GM18517 (cell line): ENCODE data around the gene GTF2H4.

Source experiments
- ATAC-seq: cut with Tn5 transposase; IDR thresholded peaks from one replicate; pipeline ENCODE4 v1.9.1; 2021; ENCODE audit warnings: mild to moderate bottlenecking, moderate library complexity; ENCODE audit not compliant: unreplicated experiment

GTF2H4 gene

DNA sequence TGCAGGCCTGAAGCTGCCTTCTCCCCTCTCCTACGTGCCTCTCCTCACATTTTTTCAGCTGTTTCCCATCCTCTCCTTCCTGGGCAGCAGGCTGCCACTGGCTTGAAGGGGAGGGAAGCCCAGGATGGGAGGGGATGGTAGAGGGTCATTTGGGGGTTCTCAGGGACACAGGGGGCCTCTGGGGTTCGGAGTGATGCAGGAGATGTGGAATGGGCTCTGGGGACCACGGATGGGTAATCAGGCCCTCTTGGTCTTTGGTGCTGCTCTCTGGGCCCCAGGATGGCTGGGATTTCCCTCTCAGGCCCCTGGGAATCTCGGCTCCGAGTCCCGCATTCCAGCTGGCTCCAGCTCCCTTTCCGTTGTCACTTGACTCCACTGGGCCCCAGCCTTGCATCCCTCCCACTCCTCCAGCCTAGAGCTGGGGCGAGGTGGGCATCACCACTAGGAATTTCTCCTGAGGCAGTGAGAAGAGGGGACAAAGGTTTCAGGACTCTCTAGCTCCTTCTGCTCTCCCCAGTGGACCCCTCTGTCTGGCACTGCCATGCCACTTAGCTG lies 25.7 kb upstream of the GTF2H4 start:
- no peak for ATAC-seq

DNA sequence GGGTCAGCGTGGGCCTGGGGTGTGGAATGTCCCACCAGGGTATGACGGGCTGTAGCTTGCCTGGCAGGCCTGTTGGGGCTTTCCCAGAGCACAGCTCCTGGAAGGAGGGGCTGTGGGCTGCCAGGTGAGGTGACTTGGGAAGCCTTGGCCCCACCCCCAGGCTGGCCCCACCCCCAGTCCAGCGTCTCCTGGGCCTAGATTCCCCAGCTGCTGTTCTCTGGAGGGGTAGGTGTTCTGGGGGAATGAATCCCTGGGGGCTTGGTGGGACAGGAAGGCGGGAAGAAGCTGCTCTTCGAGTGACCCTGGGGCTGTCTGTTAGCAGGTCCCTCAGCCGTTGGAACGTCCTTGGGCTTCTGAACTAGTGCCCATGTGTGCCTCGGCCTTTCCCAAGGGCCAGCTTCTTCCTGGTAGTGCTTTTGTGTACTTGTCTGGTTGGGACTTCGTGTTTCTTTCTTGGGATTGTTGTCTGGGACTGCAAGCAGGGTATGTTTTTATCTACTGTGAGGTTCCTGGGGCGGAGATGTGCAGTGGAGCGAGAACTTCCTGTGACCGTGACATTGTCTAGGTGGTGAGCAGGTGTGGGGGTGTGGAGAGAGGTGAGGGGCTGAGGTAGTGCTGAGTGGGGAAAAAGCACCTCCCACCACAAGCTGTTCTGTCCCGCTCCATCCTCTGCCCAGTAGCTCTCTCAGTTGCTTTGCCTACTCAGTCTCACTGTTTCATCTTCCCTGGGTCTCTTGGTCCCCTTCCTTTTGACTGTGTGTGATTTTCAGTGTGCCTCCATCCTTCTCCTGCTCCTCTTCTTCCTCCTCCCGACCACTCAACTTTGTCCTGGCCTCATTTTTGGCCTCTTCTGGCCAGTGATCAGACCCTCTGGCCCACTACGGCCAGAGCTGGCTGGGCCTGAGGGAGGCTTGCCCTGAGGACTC lies 25.0 kb upstream of the GTF2H4 start:
- ATAC-seq = no peak

DNA sequence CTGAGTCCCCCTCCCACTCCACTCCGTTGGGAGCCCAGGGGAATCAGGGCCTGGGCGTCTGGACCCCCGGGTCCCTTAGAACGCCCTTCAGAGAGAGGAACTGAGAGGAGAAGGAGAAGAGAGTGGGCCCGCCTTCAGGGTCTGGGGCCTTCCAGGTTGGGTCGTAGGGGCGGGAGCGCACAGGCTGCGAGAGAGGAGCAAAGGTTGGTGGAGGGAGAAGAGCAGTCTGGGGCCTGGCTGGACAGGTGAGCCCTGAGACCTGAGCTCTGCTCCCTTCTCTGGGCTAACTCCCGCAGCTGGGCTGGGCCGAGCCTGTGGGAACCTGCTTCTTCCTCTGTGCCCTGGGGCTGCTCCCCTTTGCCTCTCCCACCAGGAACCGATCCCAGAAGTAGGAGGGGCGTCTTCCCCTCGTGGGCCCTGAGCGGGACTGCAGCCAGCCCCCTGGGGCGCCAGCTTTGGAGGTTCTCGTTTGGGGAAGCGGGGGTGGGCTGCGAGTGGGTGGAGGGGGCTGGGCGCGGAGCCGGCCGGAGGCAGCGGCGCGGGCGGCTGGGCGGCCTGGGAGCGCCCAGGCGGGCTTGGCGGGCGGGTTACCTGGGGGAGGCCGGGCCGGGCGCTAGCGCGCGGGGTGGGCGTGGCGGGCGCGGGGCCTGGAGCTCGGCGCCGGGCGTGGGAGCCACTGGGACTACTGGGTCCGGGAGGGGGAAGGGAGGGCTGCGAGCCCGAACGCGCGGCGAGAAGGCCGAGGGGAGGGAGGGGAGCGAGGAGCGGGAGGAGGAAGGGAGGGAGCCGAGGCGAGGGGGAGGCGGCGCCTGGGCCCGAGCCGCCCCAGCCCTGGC lies 24.1 kb upstream of the GTF2H4 start, which contains the start of gene DDR1:
Gene DDR1 (plus strand): TSS at position 835 of the 836 bp plus-strand sequence. CDS start 4,211 bp downstream, outside the sequence.
- no peak for ATAC-seq

DNA sequence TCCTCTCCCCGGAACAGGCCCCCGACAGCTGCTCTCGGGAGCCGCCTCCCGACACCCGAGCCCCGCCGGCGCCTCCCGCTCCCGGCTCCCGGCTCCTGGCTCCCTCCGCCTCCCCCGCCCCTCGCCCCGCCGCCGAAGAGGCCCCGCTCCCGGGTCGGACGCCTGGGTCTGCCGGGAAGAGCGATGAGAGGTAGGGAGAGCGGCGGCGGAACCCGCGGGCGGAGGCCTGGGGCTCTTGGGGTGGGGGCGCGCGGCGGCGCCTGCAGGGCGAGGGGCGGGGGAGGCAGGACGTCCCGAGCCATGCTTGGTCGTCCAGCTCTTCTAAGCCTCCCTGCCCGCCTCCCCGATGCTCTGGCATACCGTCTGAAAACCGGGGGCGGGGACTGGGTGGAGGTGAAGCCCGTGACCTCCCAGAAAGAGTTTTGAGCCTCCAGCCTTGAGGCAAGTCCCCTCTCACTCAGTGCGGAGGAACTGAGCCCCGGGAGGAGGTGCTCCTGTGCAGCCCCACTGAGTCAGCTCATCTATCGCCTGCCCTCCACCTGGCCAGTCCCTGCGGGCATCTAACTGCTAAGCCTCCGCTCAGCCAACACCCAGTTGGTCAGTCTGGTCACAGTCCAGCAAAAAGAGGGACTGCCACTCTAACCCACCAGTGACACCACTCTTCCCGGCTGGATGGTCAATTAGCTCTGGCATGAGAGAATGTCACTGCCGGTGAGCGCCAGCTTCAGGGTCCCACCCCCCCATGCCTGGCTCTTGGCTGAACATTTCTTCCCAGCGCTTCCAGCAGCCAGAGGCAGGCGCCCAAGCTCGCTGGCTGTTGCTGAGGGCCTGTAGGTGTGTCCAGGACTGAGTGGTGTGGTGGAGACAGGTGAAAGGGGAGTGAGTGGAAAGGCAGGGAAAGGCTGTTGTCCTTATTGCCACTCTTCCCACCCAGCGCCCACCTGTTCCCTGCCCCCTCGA lies 23.2 kb upstream of the GTF2H4 start:
- ATAC-seq = no peak

DNA sequence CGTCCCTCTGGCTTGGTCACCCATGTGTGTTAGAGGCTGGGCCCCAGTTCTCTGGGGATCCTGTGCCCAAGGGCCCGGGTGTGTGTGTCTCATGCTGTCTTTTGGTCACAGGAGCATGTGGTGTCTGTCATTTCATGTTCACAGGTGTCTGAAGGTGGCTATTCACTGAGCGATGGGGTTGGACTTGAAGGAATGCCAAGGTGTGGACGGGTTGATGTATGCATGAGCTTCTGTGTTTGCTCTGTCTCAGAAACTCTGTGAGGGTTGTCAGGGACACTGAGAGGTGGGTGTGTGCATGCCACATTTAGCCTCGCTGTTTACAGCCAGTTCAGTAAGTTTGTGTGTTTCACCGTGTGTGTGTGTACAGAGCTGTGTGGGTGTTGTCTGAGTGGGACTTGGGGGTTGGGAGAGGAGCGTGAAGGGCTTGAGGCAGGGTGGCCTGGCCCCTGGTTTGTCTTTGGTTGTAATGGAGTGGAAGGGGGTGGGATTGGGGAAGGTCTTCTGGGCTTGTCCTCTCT lies 22.5 kb upstream of the GTF2H4 start:
- ATAC-seq = no peak

- no peak for ATAC-seq
Observed at GRCh38 chr6:30885999-30886896, 21.8 kb upstream of the GTF2H4 start.

GRCh38 chr6:30886897-30887255 lies 21.1 kb upstream of the GTF2H4 start:
- no peak for ATAC-seq

GRCh38 chr6:30887901-30888815 lies 19.8 kb upstream of the GTF2H4 start:
- no peak for ATAC-seq

DNA sequence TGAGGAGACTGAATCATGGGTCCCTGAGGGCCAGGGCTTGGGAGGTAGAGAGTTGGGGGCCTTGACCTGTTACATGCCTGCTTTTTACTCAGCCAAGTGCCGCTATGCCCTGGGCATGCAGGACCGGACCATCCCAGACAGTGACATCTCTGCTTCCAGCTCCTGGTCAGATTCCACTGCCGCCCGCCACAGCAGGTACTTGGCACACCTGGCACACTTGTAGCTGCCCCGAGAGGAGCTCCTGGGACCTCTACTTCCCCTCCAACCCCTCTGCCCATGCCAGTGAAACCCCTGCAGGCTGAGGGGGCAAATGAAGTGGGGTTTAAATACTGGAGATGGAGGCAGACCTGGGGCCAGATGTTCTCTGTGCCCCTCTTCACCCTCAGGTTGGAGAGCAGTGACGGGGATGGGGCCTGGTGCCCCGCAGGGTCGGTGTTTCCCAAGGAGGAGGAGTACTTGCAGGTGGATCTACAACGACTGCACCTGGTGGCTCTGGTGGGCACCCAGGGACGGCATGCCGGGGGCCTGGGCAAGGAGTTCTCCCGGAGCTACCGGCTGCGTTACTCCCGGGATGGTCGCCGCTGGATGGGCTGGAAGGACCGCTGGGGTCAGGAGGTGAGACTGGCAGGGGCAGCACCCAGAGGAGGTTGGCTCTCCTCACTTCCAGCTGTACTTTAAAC lies 19.1 kb upstream of the GTF2H4 start:
- no peak for ATAC-seq

DNA sequence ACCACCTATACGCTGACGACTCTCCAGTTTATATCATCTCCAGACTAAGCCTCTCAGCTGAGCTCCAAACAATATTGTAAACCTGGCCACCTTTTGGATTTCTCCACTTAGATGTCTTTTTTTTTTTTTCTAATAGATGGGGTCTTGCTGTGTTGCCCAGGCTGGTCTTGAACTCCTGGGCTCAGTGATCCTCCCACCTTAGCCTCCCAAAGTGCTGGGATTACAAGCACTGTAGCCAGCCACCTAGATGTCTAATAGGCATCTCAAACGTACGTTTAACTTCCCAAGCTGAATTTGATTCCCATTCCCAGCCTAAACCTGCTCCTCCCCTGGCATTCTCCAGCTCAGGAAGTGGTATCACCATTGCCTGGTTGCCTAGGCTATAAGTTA lies 18.5 kb upstream of the GTF2H4 start:
- ATAC-seq = no peak

- ATAC-seq = no peak
Observed at GRCh38 chr6:30889921-30890645, 17.9 kb upstream of the GTF2H4 start.

- ATAC-seq = no peak
Observed at GRCh38 chr6:30890646-30891449, 17.2 kb upstream of the GTF2H4 start.

DNA sequence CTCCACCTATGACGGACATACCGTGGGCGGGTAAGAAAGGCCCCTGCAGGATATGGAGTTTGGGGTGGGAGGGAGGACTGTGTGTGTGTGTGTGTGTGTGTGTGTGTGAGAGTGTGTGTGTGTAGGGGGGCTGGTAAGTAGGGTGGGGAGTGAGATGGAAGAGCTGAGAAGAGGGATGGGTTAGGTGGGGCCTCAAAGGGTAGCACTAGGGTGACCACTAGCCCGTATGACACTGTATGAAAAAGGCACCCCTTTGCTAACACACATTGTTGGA lies 16.6 kb upstream of the GTF2H4 start:
- ATAC-seq = no peak

DNA sequence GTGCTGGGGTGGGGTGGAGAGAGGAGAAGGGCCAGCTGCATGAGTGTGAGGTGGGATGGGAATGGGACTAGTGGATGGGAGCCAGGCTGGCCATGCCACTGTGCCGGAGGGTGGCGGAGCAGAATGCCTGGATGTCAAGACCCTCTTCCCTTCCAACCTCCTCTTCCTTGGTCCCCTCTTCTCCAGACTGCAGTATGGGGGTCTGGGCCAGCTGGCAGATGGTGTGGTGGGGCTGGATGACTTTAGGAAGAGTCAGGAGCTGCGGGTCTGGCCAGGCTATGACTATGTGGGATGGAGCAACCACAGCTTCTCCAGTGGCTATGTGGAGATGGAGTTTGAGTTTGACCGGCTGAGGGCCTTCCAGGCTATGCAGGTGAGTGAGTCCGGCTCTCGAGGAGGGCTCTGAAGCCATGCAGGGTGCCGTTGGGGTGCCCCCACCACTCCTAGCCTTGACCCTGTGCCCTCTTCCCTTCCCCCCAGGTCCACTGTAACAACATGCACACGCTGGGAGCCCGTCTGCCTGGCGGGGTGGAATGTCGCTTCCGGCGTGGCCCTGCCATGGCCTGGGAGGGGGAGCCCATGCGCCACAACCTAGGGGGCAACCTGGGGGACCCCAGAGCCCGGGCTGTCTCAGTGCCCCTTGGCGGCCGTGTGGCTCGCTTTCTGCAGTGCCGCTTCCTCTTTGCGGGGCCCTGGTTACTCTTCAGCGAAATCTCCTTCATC lies 16.0 kb upstream of the GTF2H4 start:
- no peak for ATAC-seq

GRCh38 chr6:30893001-30893591 lies 14.9 kb upstream of the GTF2H4 start:
- no peak for ATAC-seq
